Measurements from ENCODE around the gene SENP6. TPM values are rescaled to one million over a fixed set of nuclear protein-coding genes. Genes with fewer than 3 reads are reported as not detected.

The SENP6 gene
- polyA plus RNA-seq, 1 donor from 2014 or later, result 113 TPM

- no peaks in the 10 kb centered on the region for H3K9me2 ChIP-seq (ENCODE audit: insufficient read depth, low read length)
- H3K9me3 ChIP-seq (ENCODE audit: low read length), result no peaks in the 10 kb centered on the region
- peak overlapping the region; percentile 89 for H3K4me3 ChIP-seq (ENCODE audit: low read length)
- H3K27ac ChIP-seq (ENCODE audit: low read length), result peak overlapping the region; percentile 97
- H3K9ac ChIP-seq (ENCODE audit: low read length), result peak overlapping the region; percentile 98
- no peaks in the 10 kb centered on the region for H4K20me1 ChIP-seq (ENCODE audit: insufficient read depth)
- no peaks in the 10 kb centered on the region for H3F3A ChIP-seq (ENCODE audit: insufficient read depth, low read length, poor library complexity, severe bottlenecking)
- no peaks in the 10 kb centered on the region for H3K27me3 ChIP-seq (ENCODE audit: insufficient read depth, low read depth, low read length)
- no peaks in the 10 kb centered on the region for H3K36me3 ChIP-seq (ENCODE audit: insufficient read depth, low read length)
- peak overlapping the region; percentile 75 for H2AFZ ChIP-seq (ENCODE audit: low read depth, low read length)
- peaks cover 53% of the 10 kb centered on the region for H3K79me2 ChIP-seq (replicated peaks; ENCODE audit: insufficient read depth, low read length)
- H3K4me2 ChIP-seq (ENCODE audit: low read length), result peak overlapping the region; percentile 81
- TF ChIP-seq EZH2 (IDR thresholded peaks at IDR 0.05; ENCODE audit: borderline replicate concordance, insufficient read depth, low read length, poor library complexity, severe bottlenecking), result no peak
- TF ChIP-seq CTCF (IDR thresholded peaks at IDR 0.05; ENCODE audit: poor library complexity, severe bottlenecking), result no peak
- no peak for TF ChIP-seq POLR2AphosphoS5 (IDR thresholded peaks at IDR 0.05)
- no peak for TF ChIP-seq TAF1 (IDR thresholded peaks at IDR 0.05; ENCODE audit: low read depth)
- TF ChIP-seq RAD21 (conservative IDR thresholded peaks at IDR 0.05), result no peak
- TF ChIP-seq MXI1 (conservative IDR thresholded peaks at IDR 0.05; ENCODE audit: poor library complexity, severe bottlenecking), result no peak
Measured at GRCh38 chr6:75600768-75601167, 912 bp upstream of the SENP6 start.

- Histone ChIP-seq H3K79me2 (replicated peaks; ENCODE audit: insufficient read depth, low read length) (peaks cover 70% of the 10 kb centered on the region), H4K20me1 (ENCODE audit: insufficient read depth) (no peaks in the 10 kb centered on the region), H3K9me3 (ENCODE audit: low read length) (no peaks in the 10 kb centered on the region), H3F3A (ENCODE audit: insufficient read depth, low read length, poor library complexity, severe bottlenecking) (no peaks in the 10 kb centered on the region), H3K9ac (ENCODE audit: low read length) (peak overlapping the region; percentile 98), H3K27me3 (ENCODE audit: insufficient read depth, low read depth, low read length) (no peaks in the 10 kb centered on the region), H3K9me2 (ENCODE audit: insufficient read depth, low read length) (no peaks in the 10 kb centered on the region), H3K27ac (ENCODE audit: low read length) (peak overlapping the region; percentile 97), H3K4me2 (ENCODE audit: low read length) (peak overlapping the region; percentile 83), H3K36me3 (ENCODE audit: insufficient read depth, low read length) (no peaks in the 10 kb centered on the region), H3K4me3 (ENCODE audit: low read length) (peak overlapping the region; percentile 89), H2AFZ (ENCODE audit: low read depth, low read length) (peak overlapping the region; percentile 91)
- TF ChIP-seq EP300 (conservative IDR thresholded peaks at IDR 0.05; ENCODE audit: poor library complexity, severe bottlenecking) (no peak), REST (IDR thresholded peaks at IDR 0.05; ENCODE audit: borderline replicate concordance) (peak; percentile 88), RAD21 (conservative IDR thresholded peaks at IDR 0.05) (no peak), CTCF (IDR thresholded peaks at IDR 0.05; ENCODE audit: poor library complexity, severe bottlenecking) (no peak), SMC3 (conservative IDR thresholded peaks at IDR 0.05; ENCODE audit: poor library complexity) (no peak), POLR2AphosphoS5 (IDR thresholded peaks at IDR 0.05) (peak; percentile 74), EZH2 (IDR thresholded peaks at IDR 0.05; ENCODE audit: borderline replicate concordance, insufficient read depth, low read length, poor library complexity, severe bottlenecking) (no peak), MXI1 (conservative IDR thresholded peaks at IDR 0.05; ENCODE audit: poor library complexity, severe bottlenecking) (peak; percentile 41), TAF1 (IDR thresholded peaks at IDR 0.05; ENCODE audit: low read depth) (peak; percentile 29)
Measured at GRCh38 chr6:75602246-75603105, 796 bp downstream of the SENP6 start.

Measured in neural cell (in vitro differentiated cells).